ENCODE measurements around the gene TM4SF4.
A peak's percentile ranks its signal among the peaks of the same experiment; 100 is the strongest.

The TM4SF4 gene

GRCh38 chr3:149487598-149488197, 13.2 kb downstream of the TM4SF4 start:
- DNase-seq = peak; percentile 38

GRCh38 chr3:149489060-149489690, 14.7 kb downstream of the TM4SF4 start:
- DNase-seq = no peak

GRCh38 chr3:149490260-149490971, 15.9 kb downstream of the TM4SF4 start:
- no peak for DNase-seq

GRCh38 chr3:149493315-149494021, 19.0 kb downstream of the TM4SF4 start:
- DNase-seq = no peak

GRCh38 chr3:149494022-149494758, 19.7 kb downstream of the TM4SF4 start:
- peak; percentile 8 for DNase-seq

- no peak for DNase-seq
These were observed 20.5 kb downstream of the TM4SF4 start for GRCh38 chr3:149494759-149495580.

- DNase-seq = no peak
These were observed 21.2 kb downstream of the TM4SF4 start for GRCh38 chr3:149495581-149496125.

- DNase-seq = no peak
These were observed 22.4 kb downstream of the TM4SF4 start for GRCh38 chr3:149496891-149497290.

GRCh38 chr3:149497966-149498670, 23.6 kb downstream of the TM4SF4 start:
- no peak for DNase-seq

- DNase-seq = no peak
These were observed 27.0 kb downstream of the TM4SF4 start for GRCh38 chr3:149501524-149501923.

- no peak for DNase-seq
These were observed 27.9 kb downstream of the TM4SF4 start for GRCh38 chr3:149502438-149502837.

GRCh38 chr3:149506540-149506939, 32.0 kb downstream of the TM4SF4 start:
- no peak for DNase-seq

GRCh38 chr3:149506965-149507364, 32.5 kb downstream of the TM4SF4 start:
- DNase-seq = no peak

GRCh38 chr3:149507491-149508324, 33.2 kb downstream of the TM4SF4 start:
- no peak for DNase-seq

- DNase-seq = no peak
These were observed 35.0 kb downstream of the TM4SF4 start for GRCh38 chr3:149509526-149509925.

GRCh38 chr3:149510480-149510879, 36.0 kb downstream of the TM4SF4 start:
- DNase-seq = no peak

GRCh38 chr3:149511040-149511626, 36.6 kb downstream of the TM4SF4 start:
- DNase-seq = no peak

- peak; percentile 32 for DNase-seq
These were observed 37.7 kb downstream of the TM4SF4 start for GRCh38 chr3:149512073-149512782.

GRCh38 chr3:149514471-149514870, 40.0 kb downstream of the TM4SF4 start:
- no peak for DNase-seq
